WI38 (cell line): ENCODE data around the gene RNF8.
"Not testable (repeated sequence)": the region's sequence is repeated elsewhere in the genome, so short reads cannot be mapped to it uniquely, and the experiment has no call there.

Experiments
- H3K4me3 ChIP-seq: 2 replicates; pipeline ENCODE4 v1.5.1; 2011; ENCODE audit warnings: low read depth, mild to moderate bottlenecking, control low read depth, low read length
- TF ChIP-seq, protein P1 (sequence below): IDR thresholded peaks from 2 replicates; pipeline ENCODE4 v1.5.1; 2012; ENCODE audit warnings: low read depth, mild to moderate bottlenecking, control low read depth, low read length

The RNF8 gene

DNA sequence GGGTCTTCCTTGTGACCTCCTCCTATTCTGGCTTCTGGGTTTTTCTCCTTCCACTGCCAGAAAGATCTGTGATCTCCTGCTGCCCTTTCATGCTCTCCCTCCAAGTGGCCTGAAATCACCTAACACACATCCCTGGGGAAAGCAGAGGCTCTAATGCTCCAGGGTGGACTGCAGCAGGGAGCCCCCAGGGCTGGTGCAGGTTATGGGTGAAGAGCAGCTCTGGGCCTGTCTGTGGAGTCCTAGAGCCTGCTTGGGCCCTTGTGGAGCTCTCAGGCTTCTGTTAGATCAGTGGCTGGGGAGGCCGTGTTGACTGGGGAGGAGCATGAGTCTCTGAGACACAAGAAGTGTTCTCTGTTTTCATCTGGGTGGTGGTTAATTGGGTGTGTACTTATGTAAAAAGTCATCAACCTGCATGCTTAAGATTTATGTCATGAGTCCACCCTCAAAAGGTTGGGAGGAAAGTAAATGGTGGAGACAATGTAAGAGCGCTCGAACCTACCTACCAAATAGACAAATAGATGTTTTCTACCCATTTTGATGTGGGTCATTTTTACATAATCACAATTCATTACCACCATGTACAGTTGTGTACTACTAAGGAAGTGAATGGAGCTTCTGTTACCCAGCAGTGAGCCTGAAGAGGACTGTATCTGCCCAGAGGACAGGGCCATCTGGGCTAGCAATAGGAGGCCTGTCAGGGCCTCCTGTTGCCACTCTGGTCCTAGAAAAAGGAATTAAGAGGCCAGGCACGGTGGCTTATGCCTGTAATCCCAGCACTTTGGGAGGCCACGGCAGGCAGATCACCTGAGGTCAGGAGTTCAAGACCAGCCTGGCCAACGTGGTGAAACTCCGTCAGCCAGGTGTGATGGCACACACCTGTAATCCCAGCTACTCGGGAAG is 32.0 kb upstream of the RNF8 start:
- TF ChIP-seq, protein P1, sequence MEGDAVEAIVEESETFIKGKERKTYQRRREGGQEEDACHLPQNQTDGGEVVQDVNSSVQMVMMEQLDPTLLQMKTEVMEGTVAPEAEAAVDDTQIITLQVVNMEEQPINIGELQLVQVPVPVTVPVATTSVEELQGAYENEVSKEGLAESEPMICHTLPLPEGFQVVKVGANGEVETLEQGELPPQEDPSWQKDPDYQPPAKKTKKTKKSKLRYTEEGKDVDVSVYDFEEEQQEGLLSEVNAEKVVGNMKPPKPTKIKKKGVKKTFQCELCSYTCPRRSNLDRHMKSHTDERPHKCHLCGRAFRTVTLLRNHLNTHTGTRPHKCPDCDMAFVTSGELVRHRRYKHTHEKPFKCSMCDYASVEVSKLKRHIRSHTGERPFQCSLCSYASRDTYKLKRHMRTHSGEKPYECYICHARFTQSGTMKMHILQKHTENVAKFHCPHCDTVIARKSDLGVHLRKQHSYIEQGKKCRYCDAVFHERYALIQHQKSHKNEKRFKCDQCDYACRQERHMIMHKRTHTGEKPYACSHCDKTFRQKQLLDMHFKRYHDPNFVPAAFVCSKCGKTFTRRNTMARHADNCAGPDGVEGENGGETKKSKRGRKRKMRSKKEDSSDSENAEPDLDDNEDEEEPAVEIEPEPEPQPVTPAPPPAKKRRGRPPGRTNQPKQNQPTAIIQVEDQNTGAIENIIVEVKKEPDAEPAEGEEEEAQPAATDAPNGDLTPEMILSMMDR, result no peak
- no peak overlapping the region for H3K4me3 ChIP-seq

DNA sequence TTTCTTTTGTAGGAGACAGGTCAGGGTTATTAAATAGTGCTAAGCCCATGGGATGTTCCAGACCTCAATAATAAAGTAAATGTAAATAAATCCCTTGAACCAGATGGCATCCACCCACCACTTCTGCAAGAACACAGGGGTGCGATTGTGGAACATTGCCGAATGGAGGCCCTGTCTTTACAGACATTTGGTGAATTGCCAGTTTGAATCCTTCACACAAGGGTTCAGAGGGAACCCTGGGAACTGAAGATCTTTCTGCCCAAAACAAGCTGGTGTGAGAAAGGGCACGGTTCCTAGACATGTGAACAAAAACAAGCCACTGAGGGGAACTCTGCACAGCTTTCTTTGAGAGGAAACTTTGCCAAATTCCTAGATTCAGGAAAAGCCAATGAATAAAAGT is 30.2 kb upstream of the RNF8 start:
- TF ChIP-seq, protein P1, result no peak
- H3K4me3 ChIP-seq, result no peak overlapping the region

DNA sequence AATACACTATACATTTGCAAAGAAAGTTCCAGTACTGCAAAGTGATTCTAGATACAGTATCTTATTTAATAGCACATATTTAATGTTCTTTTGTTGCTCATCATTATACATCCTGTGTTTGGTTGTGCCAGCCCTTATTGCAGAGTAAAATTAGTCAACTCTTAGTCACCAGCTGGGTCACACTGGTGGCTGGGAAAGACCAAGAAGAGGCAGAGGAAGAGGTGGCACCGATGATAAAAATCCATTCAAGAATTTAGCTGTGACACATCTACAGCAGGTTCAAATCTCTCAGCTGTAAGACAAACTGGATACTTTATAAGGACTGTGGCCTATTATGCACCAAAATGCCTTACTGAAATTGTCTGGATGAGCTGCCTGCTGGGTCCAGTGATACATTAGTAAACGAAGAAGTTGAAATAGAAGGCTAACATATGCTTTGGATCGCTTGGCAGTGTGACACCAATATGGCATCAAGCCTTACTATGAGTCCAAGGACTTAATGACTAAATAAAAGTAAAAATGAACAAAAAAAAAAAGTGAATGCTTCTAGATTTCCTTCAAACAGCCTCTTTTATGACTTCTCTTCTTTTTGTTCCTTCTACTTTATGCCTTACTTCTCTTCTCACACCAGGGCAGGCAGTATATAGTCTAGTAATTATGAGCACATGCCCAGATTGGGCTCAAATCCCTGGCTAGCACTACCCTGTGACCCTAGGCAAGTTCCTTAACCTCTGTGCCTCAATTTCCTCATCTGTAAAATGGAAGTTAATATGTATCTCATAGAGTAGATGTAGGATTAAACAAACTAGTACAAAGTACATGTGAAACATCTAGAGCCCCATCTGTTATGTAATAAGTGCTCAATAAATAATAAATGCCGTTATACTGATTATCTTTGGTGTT is 29.4 kb upstream of the RNF8 start:
- TF ChIP-seq, protein P1, result no peak
- H3K4me3 ChIP-seq, result no peak overlapping the region

DNA sequence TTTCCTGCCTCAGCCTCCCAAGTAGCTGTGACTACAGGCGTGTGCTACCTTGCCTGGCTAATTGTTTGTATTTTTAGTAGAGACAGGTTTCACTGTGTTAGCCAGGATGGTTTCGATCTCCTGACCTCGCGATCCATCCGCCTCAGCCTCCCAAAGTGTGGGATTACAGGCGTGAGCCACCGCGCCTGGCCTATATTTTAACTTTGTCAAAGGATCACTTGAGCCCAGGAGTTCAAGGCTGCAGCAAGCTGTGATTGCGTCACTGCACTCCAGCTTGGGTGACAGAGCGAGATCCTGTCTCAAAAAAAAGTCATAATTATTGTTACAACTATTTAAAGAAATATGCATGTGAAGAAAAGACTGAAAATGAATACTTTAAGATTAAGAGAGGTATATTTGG is 23.4 kb upstream of the RNF8 start:
- not testable (repeated sequence) for H3K4me3 ChIP-seq

DNA sequence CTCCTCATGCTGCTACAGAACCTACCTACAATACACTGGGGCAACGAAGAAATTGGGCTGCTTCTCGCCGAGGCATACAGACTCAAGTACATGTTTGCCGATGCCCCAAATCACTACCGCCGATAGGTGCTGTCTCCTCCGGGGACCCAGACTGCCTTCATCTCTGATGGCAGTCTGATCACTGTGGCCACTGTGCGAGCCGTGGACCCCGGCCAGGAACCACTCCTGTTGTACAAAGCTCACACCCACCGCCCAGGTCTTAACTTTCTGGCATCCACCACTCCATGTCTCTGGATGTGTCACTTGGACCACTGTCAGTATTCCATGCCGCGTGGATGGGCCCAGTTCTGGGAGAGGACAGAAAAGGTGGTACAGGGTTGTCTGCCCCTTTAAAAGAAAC is 22.7 kb upstream of the RNF8 start:
- TF ChIP-seq, protein P1, result no peak
- H3K4me3 ChIP-seq, result no peak overlapping the region

DNA sequence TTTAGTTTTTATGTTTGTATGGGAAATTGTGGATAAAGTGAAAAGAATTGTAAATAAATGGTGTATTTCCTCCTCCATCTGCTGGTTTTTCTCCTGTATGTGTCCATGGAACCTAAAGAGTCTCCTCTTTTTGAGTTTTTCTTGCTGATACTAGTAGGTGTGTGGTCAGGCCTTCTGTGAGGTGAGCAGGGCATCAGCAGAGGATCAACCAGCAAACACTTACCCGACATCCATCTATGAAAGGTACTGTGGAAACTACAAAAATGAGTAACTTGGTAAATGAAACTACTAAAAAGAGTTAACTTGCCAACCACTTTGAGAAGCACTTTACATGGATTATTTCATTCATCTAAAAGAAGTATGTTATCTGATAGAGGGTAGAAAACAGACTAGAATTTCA is 20.9 kb upstream of the RNF8 start:
- TF ChIP-seq, protein P1, result no peak
- no peak overlapping the region for H3K4me3 ChIP-seq

DNA sequence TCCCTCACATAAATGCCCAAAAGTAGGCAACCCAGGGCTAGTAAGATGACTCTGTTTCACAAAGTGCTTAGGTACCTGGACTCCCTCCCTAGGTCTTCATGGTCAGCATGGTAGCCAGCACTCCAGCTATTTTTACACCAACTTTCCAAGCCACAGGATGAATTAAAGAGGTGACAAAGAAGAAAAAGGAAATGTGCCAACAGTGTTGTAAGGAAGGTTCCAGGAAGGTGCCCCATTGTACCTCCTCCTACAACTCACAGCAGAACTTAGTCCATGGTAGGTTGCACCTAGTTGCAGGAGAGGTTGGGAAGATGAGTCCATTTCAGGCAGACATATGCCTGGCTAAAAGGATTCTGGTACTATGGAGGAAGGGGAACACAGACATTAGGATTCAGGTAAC is 19.7 kb upstream of the RNF8 start:
- TF ChIP-seq, protein P1, result no peak
- no peak overlapping the region for H3K4me3 ChIP-seq

DNA sequence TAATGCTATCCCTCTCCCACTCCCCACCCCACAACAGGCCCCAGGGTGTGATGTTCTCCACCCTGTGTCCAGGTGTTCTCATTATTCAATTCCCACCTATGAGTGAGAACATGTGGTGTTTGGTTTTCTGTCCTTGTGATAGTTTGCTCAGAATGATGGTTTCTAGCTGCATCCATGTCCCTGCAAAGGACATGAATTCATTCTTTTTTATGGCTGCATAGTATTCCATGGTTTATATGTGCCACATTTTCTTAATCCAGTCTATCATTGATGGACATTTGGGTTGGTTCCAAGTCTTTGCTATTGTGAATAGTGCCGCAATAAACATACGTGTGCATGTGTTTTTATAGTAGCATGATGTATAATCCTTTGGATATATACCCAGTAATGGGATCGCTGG is 15.5 kb upstream of the RNF8 start:
- not testable (repeated sequence) for H3K4me3 ChIP-seq
